Esophagus muscularis mucosa (tissue), 4 donors: ENCODE data around the gene SYNPO2. TPM values are rescaled to one million over a fixed set of nuclear protein-coding genes. Genes with fewer than 3 reads are reported as not detected.

Source experiments
- DNase-seq: peaks from one replicate; pipeline ENCODE4 v3.0.0-alpha.2; 2017; ENCODE audit errors: extremely low spot score
- H3K27ac ChIP-seq, 4 donors: fragments of 200-600 bp; sonication (generic); replicated peaks in 1 of 4; 1 replicate in 3 of 4; 2 replicates in 1 of 4; pipeline ENCODE4 v1.5.1; 2016 to 2019; ENCODE audit warnings: mild to moderate bottlenecking in 1 of 4
- H3K27me3 ChIP-seq, 4 donors: fragments of 200-600 bp; sonication (generic); one replicate each; pipeline versions ENCODE4 v1.5.1 to v1.6.0; 2016 to 2019
- H3K36me3 ChIP-seq, 4 donors: fragments of 200-600 bp; sonication (generic); one replicate each; pipeline ENCODE4 v1.5.1; 2016 to 2019
- H3K4me1 ChIP-seq, 4 donors: fragments of 200-600 bp; sonication (generic); one replicate each; pipeline ENCODE4 v1.5.1; 2016 to 2019
- H3K4me3 ChIP-seq, 4 donors: fragments of 200-600 bp; sonication (generic); 1 replicate in 2 of 4; 2 replicates in 2 of 4; pipeline ENCODE4 v1.5.1; 2016 to 2019; ENCODE audit warnings: mild to moderate bottlenecking in 4 of 4, moderate library complexity in 1 of 4
- H3K9me3 ChIP-seq, 4 donors: fragments of 200-600 bp; sonication (generic); 1 replicate in 3 of 4; 2 replicates in 1 of 4; pipeline ENCODE4 v1.5.1; 2016 to 2019
- CTCF ChIP-seq, 3 experiments: fragments of 200-600 bp in 2 of 3; fragments of 450-650 bp in 1 of 3; sonication (generic) in 2 of 3; IDR thresholded peaks; one replicate each; pipeline ENCODE4 v1.5.1; 2017 to 2019; ENCODE audit warnings: antibody characterized with exemption in 3 of 3, mild to moderate bottlenecking in 2 of 3, moderate library complexity in 1 of 3
- EP300 ChIP-seq: sonication (generic); formaldehyde crosslinking; IDR thresholded peaks from one replicate; pipeline ENCODE4 v1.6.1; 2017; ENCODE audit warnings: antibody characterized with exemption
- POLR2A ChIP-seq: fragments of 450-650 bp; IDR thresholded peaks from one replicate; pipeline ENCODE4 v1.6.1; 2017; ENCODE audit warnings: antibody characterized with exemption, moderate library complexity, mild to moderate bottlenecking, low read depth
- POLR2AphosphoS5 ChIP-seq, 2 donors: sonication (generic); formaldehyde crosslinking; IDR thresholded peaks; one replicate each; pipeline ENCODE4 v1.6.1; 2017; ENCODE audit warnings: antibody characterized with exemption in 2 of 2
- WGBS: methylation state at CpG from one replicate; pipeline ENCODE4 v1.1.5; 2018; 5-methylcytosine and 5-hydroxymethylcytosine counted together
- intact Hi-C: fragments of 100-400 bp; cut with DNase I; formaldehyde crosslinking; loops from one replicate; pipeline ENCODE4 v1.15.1; 2023
- total RNA-seq, 4 donors: library from RNA; depleted of rRNA; stranded (reverse); fragments of >200 nt; gene quantifications; one replicate each; pipeline versions ENCODE4 v1.1.0 to v1.2.1, GENCODE V29; 2016

SYNPO2 gene
- total RNA-seq, 4 donors from 2014 or later = 2,073 to 2,783 (median 2,517) TPM

- intact Hi-C loops = no loop called here
- peak overlapping the region; percentile 83 to 98 (median 94) for H3K27ac ChIP-seq
Measured at GRCh38 chr4:119010909-119011606, 122.4 kb downstream of the SYNPO2 start.

GRCh38 chr4:119011607-119011988 is 122.9 kb downstream of the SYNPO2 start:
- intact Hi-C loops = no loop called here
- H3K9me3 ChIP-seq = no peaks in the 10 kb centered on the region
- TF ChIP-seq EP300 = no peak
- TF ChIP-seq CTCF (IDR thresholded peaks at IDR 0.05) = no peak
- no peak for TF ChIP-seq POLR2A
- no peak for TF ChIP-seq POLR2AphosphoS5 (IDR thresholded peaks at IDR 0.05)
- DNase-seq = no peak
- no peaks in the 10 kb centered on the region for H3K27me3 ChIP-seq
- no peak overlapping the region for H3K4me3 ChIP-seq
- peak overlapping the region; percentile 83 to 98 (median 94) for H3K27ac ChIP-seq
- WGBS = 80% methylated on average over 1 of the region's 1 CpG
- peaks cover 32 to 90% (median 70%) of the 10 kb centered on the region in 4 donors for H3K4me1 ChIP-seq
- H3K36me3 ChIP-seq = no peaks in the 10 kb centered on the region

More at GRCh38 chr4:119010909-119011606, 122.4 kb downstream of the SYNPO2 start:
- Histone ChIP-seq H3K9me3 (no peaks in the 10 kb centered on the region), H3K4me1 (peaks cover 32 to 91% (median 72%) of the 10 kb centered on the region in 4 donors), H3K27me3 (no peaks in the 10 kb centered on the region), H3K36me3 (no peaks in the 10 kb centered on the region), H3K4me3 (no peak overlapping the region)
- peak; percentile 71 for TF ChIP-seq EP300
- TF ChIP-seq POLR2AphosphoS5 (IDR thresholded peaks at IDR 0.05) = peak; percentile 79 to 85
- peak; percentile 33 for TF ChIP-seq POLR2A
- TF ChIP-seq CTCF (IDR thresholded peaks at IDR 0.05) = no peak
- DNase-seq = no peak
- 48% methylated on average over 7 of the region's 7 CpGs for WGBS

- Histone ChIP-seq H3K4me3 (no peak overlapping the region), H3K4me1 (peaks cover 28 to 83% (median 60%) of the 10 kb centered on the region in 4 donors), H3K9me3 (no peaks in the 10 kb centered on the region), H3K36me3 (no peaks in the 10 kb centered on the region), H3K27me3 (no peaks in the 10 kb centered on the region), H3K27ac (peak overlapping the region; percentile 83 to 98 (median 94))
- WGBS = 74% methylated on average over 2 of the region's 2 CpGs
- TF ChIP-seq EP300 (no peak), POLR2A (no peak), POLR2AphosphoS5 (IDR thresholded peaks at IDR 0.05) (no peak), CTCF (IDR thresholded peaks at IDR 0.05) (no peak)
- intact Hi-C loops = no loop called here
- no peak for DNase-seq
Measured at GRCh38 chr4:119014658-119015057, 126.0 kb downstream of the SYNPO2 start.

GRCh38 chr4:119016636-119017035 is 128.0 kb downstream of the SYNPO2 start:
- WGBS = 19% methylated on average over 2 of the region's 2 CpGs
- TF ChIP-seq EP300 (peak; percentile 80), POLR2AphosphoS5 (IDR thresholded peaks at IDR 0.05) (peak; percentile 67 to 89), POLR2A (no peak), CTCF (IDR thresholded peaks at IDR 0.05) (no peak)
- Histone ChIP-seq H3K27me3 (no peaks in the 10 kb centered on the region), H3K9me3 (no peaks in the 10 kb centered on the region), H3K27ac (peak overlapping the region; percentile 91 to 98 (median 94)), H3K4me3 (no peak overlapping the region), H3K36me3 (no peaks in the 10 kb centered on the region), H3K4me1 (peaks cover 25 to 83% (median 55%) of the 10 kb centered on the region in 4 donors)
- no peak for DNase-seq
- intact Hi-C loops = no loop called here
